Activated B cell treated with CpG ODN at 0.5 μM for 24 hours (primary cell): Measurements from ENCODE around the gene THRSP. TPM values are rescaled to one million over a fixed set of nuclear protein-coding genes. Genes with fewer than 3 reads are reported as not detected.

Experiments used
- ATAC-seq: fragments of 200-7000 bp; cut with Tn5 transposase; one replicate; pipeline ENCODE4 v1.10.0; 2021; ENCODE audit warnings: low read depth, mild to moderate bottlenecking, moderate library complexity
- CTCF ChIA-PET: fragments of 350-600 bp; sonication (Branson Sonifier 250); formaldehyde crosslinking; loops from one replicate; lab custom pipeline; 2021; ENCODE audit warnings: antibody characterized with exemption; lab: Charles Lee
- POLR2A ChIA-PET: fragments of 350-600 bp; sonication (Branson Sonifier 250); formaldehyde crosslinking; loops from one replicate; lab custom pipeline; 2021; ENCODE audit warnings: antibody characterized with exemption; lab: Charles Lee
- DNase-seq: peaks from one replicate; pipeline ENCODE4 v3.0.0; 2022
- H3K27ac Mint-ChIP-seq: one replicate; pipeline ENCODE4 v1.8.0; 2020; ENCODE audit warnings: mixed read lengths
- H3K27me3 Mint-ChIP-seq: one replicate; pipeline ENCODE4 v1.8.0; 2021; ENCODE audit warnings: mixed read lengths
- H3K36me3 Mint-ChIP-seq: one replicate; pipeline ENCODE4 v1.8.0; 2021; ENCODE audit warnings: low read depth, mixed read lengths
- H3K4me1 Mint-ChIP-seq: one replicate; pipeline ENCODE4 v1.8.0; 2021; ENCODE audit warnings: mixed read lengths
- H3K4me3 Mint-ChIP-seq: one replicate; pipeline ENCODE4 v1.8.0; 2020; ENCODE audit warnings: mild to moderate bottlenecking, mixed read lengths
- H3K9me3 Mint-ChIP-seq: one replicate; pipeline ENCODE4 v1.8.0; 2020; ENCODE audit warnings: mixed read lengths
- CTCF ChIP-seq: fragments of 200-600 bp; IDR thresholded peaks from one replicate; pipeline ENCODE4 v1.8.0; 2022; ENCODE audit warnings: antibody characterized with exemption, mild to moderate bottlenecking
- intact Hi-C: fragments of 100-400 bp; cut with micrococcal nuclease; formaldehyde crosslinking; loops from one replicate; pipeline ENCODE4 v1.15.1; 2024
- total RNA-seq: library from RNA; stranded (reverse); gene quantifications from 2 replicates; pipeline ENCODE4 v1.2.3, GENCODE V29; 2022

Gene THRSP
- total RNA-seq, 1 donor from 2014 or later = not detected

GRCh38 chr11:78030429-78031325 lies 33.0 kb upstream of the THRSP start:
- intact Hi-C loops = no loop called here
- Mint-ChIP-seq H3K36me3 (no peaks in the 10 kb centered on the region), H3K27me3 (peaks cover 2% of the 10 kb centered on the region), H3K9me3 (no peaks in the 10 kb centered on the region), H3K4me1 (no peaks in the 10 kb centered on the region), H3K27ac (no peak overlapping the region), H3K4me3 (no peak overlapping the region)
- ChIA-PET CTCF (no interaction called here), POLR2A (no interaction called here)
- no peak for ATAC-seq
- DNase-seq = no peak
- TF ChIP-seq CTCF = no peak

GRCh38 chr11:78031629-78032028 lies 32.0 kb upstream of the THRSP start:
- Mint-ChIP-seq H3K4me3 (no peak overlapping the region), H3K36me3 (no peaks in the 10 kb centered on the region)
- POLR2A ChIA-PET = no interaction called here

GRCh38 chr11:78032090-78032489 lies 31.6 kb upstream of the THRSP start:
- H3K27me3 Mint-ChIP-seq = peaks cover 2% of the 10 kb centered on the region
- no peak overlapping the region for H3K27ac Mint-ChIP-seq
- H3K4me3 Mint-ChIP-seq = no peak overlapping the region
- no peaks in the 10 kb centered on the region for H3K4me1 Mint-ChIP-seq
- intact Hi-C loops = no loop called here
- ChIA-PET CTCF (no interaction called here), POLR2A (no interaction called here)
- H3K9me3 Mint-ChIP-seq = no peaks in the 10 kb centered on the region
- no peaks in the 10 kb centered on the region for H3K36me3 Mint-ChIP-seq
- no peak for DNase-seq
- ATAC-seq = no peak
- no peak for TF ChIP-seq CTCF

More at GRCh38 chr11:78031629-78032028, 32.0 kb upstream of the THRSP start:
- Mint-ChIP-seq H3K9me3 (no peaks in the 10 kb centered on the region), H3K27me3 (peaks cover 2% of the 10 kb centered on the region), H3K4me1 (no peaks in the 10 kb centered on the region), H3K27ac (no peak overlapping the region)
- intact Hi-C loops = no loop called here
- DNase-seq (no peak), ATAC-seq (no peak)
- no peak for TF ChIP-seq CTCF
- CTCF ChIA-PET = no interaction called here

GRCh38 chr11:78033040-78033439 lies 30.6 kb upstream of the THRSP start:
- H3K27me3 Mint-ChIP-seq = peaks cover 2% of the 10 kb centered on the region
- no peak for TF ChIP-seq CTCF

GRCh38 chr11:78034623-78035022 lies 29.0 kb upstream of the THRSP start:
- no peak overlapping the region for H3K27ac Mint-ChIP-seq
- CTCF ChIA-PET = no interaction called here
- H3K9me3 Mint-ChIP-seq = no peaks in the 10 kb centered on the region
- peaks cover 2% of the 10 kb centered on the region for H3K27me3 Mint-ChIP-seq
- POLR2A ChIA-PET = no interaction called here
- DNase-seq (no peak), ATAC-seq (no peak)
- H3K36me3 Mint-ChIP-seq = no peaks in the 10 kb centered on the region
- H3K4me1 Mint-ChIP-seq = peaks cover under 1% of the 10 kb centered on the region
- intact Hi-C loops = no loop called here
- no peak overlapping the region for H3K4me3 Mint-ChIP-seq
- no peak for TF ChIP-seq CTCF

More at GRCh38 chr11:78033040-78033439, 30.6 kb upstream of the THRSP start:
- POLR2A ChIA-PET = no interaction called here
- no peak overlapping the region for H3K4me3 Mint-ChIP-seq
- no peaks in the 10 kb centered on the region for H3K36me3 Mint-ChIP-seq
- H3K4me1 Mint-ChIP-seq = no peaks in the 10 kb centered on the region
- intact Hi-C loops = no loop called here
- H3K27ac Mint-ChIP-seq = no peak overlapping the region
- no peak for DNase-seq
- CTCF ChIA-PET = no interaction called here
- H3K9me3 Mint-ChIP-seq = no peaks in the 10 kb centered on the region
- ATAC-seq = no peak
